ENCODE measurements around the gene MLH3.

The MLH3 gene

GRCh38 chr14:75063491-75064204, 12.4 kb upstream of the MLH3 start, which contains the start of gene ACYP1:
Gene ACYP1, minus strand, starts transcription at chr14:75064024. Its CDS starts 471 bp downstream, at chr14:75063553.
- H2BK5ac ChIP-seq (ENCODE audit: low read depth, low read length, poor library complexity): peak within 1 kb of the TSS; percentile 29
- peak within 1 kb of the TSS; percentile 71 for H3K9ac ChIP-seq (ENCODE audit: low read length)
- peak within 1 kb of the TSS; percentile 12 for H3K27ac ChIP-seq (ENCODE audit: low read depth, low read length)
- peak within 1 kb of the TSS; percentile 82 for H3K4me2 ChIP-seq (ENCODE audit: low read length)
- H4K91ac ChIP-seq (ENCODE audit: low read depth, low read length): no peak within 1 kb of the TSS
- H3K36me3 ChIP-seq (ENCODE audit: control insufficient read depth in 1 of 2, insufficient read depth in 2 of 2, low read length in 2 of 2): no peaks in the 10 kb centered on the region
- no peak within 1 kb of the TSS for H2BK12ac ChIP-seq (ENCODE audit: low read length)
- H2AK5ac ChIP-seq (ENCODE audit: low read length): no peak within 1 kb of the TSS
- WGBS (ENCODE audit: extremely low coverage, insufficient coverage, insufficient read length): no CpG with 5 or more reads among the region's 34 CpGs
- H3K79me2 ChIP-seq (ENCODE audit: control insufficient read depth, insufficient read depth, low read length, poor library complexity): peaks cover 2% of the 10 kb centered on the region
- H3K9me3 ChIP-seq (ENCODE audit: insufficient read depth, low read depth, low read length): no peaks in the 10 kb centered on the region
- H3K23ac ChIP-seq (ENCODE audit: low read length): no peak within 1 kb of the TSS
- H3K4me1 ChIP-seq (ENCODE audit: control insufficient read depth in 1 of 2, insufficient read depth in 2 of 2, low read length in 2 of 2): peaks cover 0 to 7% of the 10 kb centered on the region in 2 experiments
- H3K18ac ChIP-seq (ENCODE audit: low read length): peak within 1 kb of the TSS; percentile 42
- H3K4ac ChIP-seq (ENCODE audit: low read depth, low read length): no peak within 1 kb of the TSS
- H4K12ac ChIP-seq (ENCODE audit: low read depth, low read length): peak within 1 kb of the TSS; percentile 27
- H3K27me3 ChIP-seq (ENCODE audit: insufficient read depth, low read length): no peaks in the 10 kb centered on the region
- H4K8ac ChIP-seq (ENCODE audit: low read depth, low read length): peak within 1 kb of the TSS; percentile 73
- H3K4me3 ChIP-seq (ENCODE audit: low read depth, low read length): peak within 1 kb of the TSS; percentile 79
- peak within 1 kb of the TSS; percentile 65 for H2AFZ ChIP-seq (ENCODE audit: insufficient read depth, low read length, poor library complexity)
- H3K14ac ChIP-seq (ENCODE audit: low read length): peak within 1 kb of the TSS; percentile 29
- peak; percentile 87 to 92 for DNase-seq
- H3K79me1 ChIP-seq (ENCODE audit: low read length): peaks cover 6% of the 10 kb centered on the region
- no peak within 1 kb of the TSS for H2BK120ac ChIP-seq (ENCODE audit: insufficient read depth, low read length, poor library complexity)

GRCh38 chr14:75063013-75063412, 11.7 kb upstream of the MLH3 start:
- H3K27me3 ChIP-seq (ENCODE audit: insufficient read depth, low read length): no peaks in the 10 kb centered on the region
- H3K23ac ChIP-seq (ENCODE audit: low read length): no peak overlapping the region
- H3K4me3 ChIP-seq (ENCODE audit: low read depth, low read length): peak overlapping the region; percentile 79
- no peak overlapping the region for H3K4ac ChIP-seq (ENCODE audit: low read depth, low read length)
- H4K8ac ChIP-seq (ENCODE audit: low read depth, low read length): no peak overlapping the region
- H3K4me1 ChIP-seq (ENCODE audit: control insufficient read depth in 1 of 2, insufficient read depth in 2 of 2, low read length in 2 of 2): peaks cover 0 to 7% of the 10 kb centered on the region in 2 experiments
- H3K79me2 ChIP-seq (ENCODE audit: control insufficient read depth, insufficient read depth, low read length, poor library complexity): peaks cover 2% of the 10 kb centered on the region
- H3K18ac ChIP-seq (ENCODE audit: low read length): no peak overlapping the region
- peak overlapping the region; percentile 27 for H4K12ac ChIP-seq (ENCODE audit: low read depth, low read length)
- H2BK5ac ChIP-seq (ENCODE audit: low read depth, low read length, poor library complexity): no peak overlapping the region
- no peak overlapping the region for H3K9ac ChIP-seq (ENCODE audit: low read length)
- no peak overlapping the region for H2BK12ac ChIP-seq (ENCODE audit: low read length)
- no peak for DNase-seq
- peaks cover 6% of the 10 kb centered on the region for H3K79me1 ChIP-seq (ENCODE audit: low read length)
- H2AFZ ChIP-seq (ENCODE audit: insufficient read depth, low read length, poor library complexity): peak overlapping the region; percentile 23
- peak overlapping the region; percentile 82 for H3K4me2 ChIP-seq (ENCODE audit: low read length)
- H3K36me3 ChIP-seq (ENCODE audit: control insufficient read depth in 1 of 2, insufficient read depth in 2 of 2, low read length in 2 of 2): no peaks in the 10 kb centered on the region
- H2BK120ac ChIP-seq (ENCODE audit: insufficient read depth, low read length, poor library complexity): no peak overlapping the region
- no CpG with 5 or more reads among the region's 5 CpGs for WGBS (ENCODE audit: extremely low coverage, insufficient coverage, insufficient read length)
- H3K27ac ChIP-seq (ENCODE audit: low read depth, low read length): no peak overlapping the region
- no peak overlapping the region for H4K91ac ChIP-seq (ENCODE audit: low read depth, low read length)
- no peak overlapping the region for H2AK5ac ChIP-seq (ENCODE audit: low read length)
- H3K9me3 ChIP-seq (ENCODE audit: insufficient read depth, low read depth, low read length): no peaks in the 10 kb centered on the region
- no peak overlapping the region for H3K14ac ChIP-seq (ENCODE audit: low read length)

- Histone ChIP-seq H3K36me3 (ENCODE audit: control insufficient read depth in 1 of 2, insufficient read depth in 2 of 2, low read length in 2 of 2) (no peaks in the 10 kb centered on the region), H3K14ac (ENCODE audit: low read length) (no peak overlapping the region), H3K79me2 (ENCODE audit: control insufficient read depth, insufficient read depth, low read length, poor library complexity) (peaks cover 2% of the 10 kb centered on the region), H2BK120ac (ENCODE audit: insufficient read depth, low read length, poor library complexity) (no peak overlapping the region), H2BK5ac (ENCODE audit: low read depth, low read length, poor library complexity) (no peak overlapping the region), H3K79me1 (ENCODE audit: low read length) (peaks cover 6% of the 10 kb centered on the region), H3K27ac (ENCODE audit: low read depth, low read length) (no peak overlapping the region), H3K23ac (ENCODE audit: low read length) (no peak overlapping the region), H3K27me3 (ENCODE audit: insufficient read depth, low read length) (no peaks in the 10 kb centered on the region), H3K4ac (ENCODE audit: low read depth, low read length) (no peak overlapping the region), H3K4me3 (ENCODE audit: low read depth, low read length) (no peak overlapping the region), H3K4me2 (ENCODE audit: low read length) (no peak overlapping the region), H3K9me3 (ENCODE audit: insufficient read depth, low read depth, low read length) (no peaks in the 10 kb centered on the region), H2BK12ac (ENCODE audit: low read length) (no peak overlapping the region), H4K8ac (ENCODE audit: low read depth, low read length) (no peak overlapping the region), H3K18ac (ENCODE audit: low read length) (no peak overlapping the region), H4K12ac (ENCODE audit: low read depth, low read length) (no peak overlapping the region), H4K91ac (ENCODE audit: low read depth, low read length) (no peak overlapping the region), H2AK5ac (ENCODE audit: low read length) (no peak overlapping the region), H3K9ac (ENCODE audit: low read length) (no peak overlapping the region), H3K4me1 (ENCODE audit: control insufficient read depth in 1 of 2, insufficient read depth in 2 of 2, low read length in 2 of 2) (peaks cover 0 to 6% of the 10 kb centered on the region in 2 experiments), H2AFZ (ENCODE audit: insufficient read depth, low read length, poor library complexity) (no peak overlapping the region)
- DNase-seq: no peak
- WGBS (ENCODE audit: extremely low coverage, insufficient coverage, insufficient read length): no CpG with 5 or more reads among the region's 2 CpGs
These were observed 9.2 kb upstream of the MLH3 start for GRCh38 chr14:75060420-75060819.

GRCh38 chr14:75059642-75060041, 8.4 kb upstream of the MLH3 start:
- no peak overlapping the region for H2BK5ac ChIP-seq (ENCODE audit: low read depth, low read length, poor library complexity)
- no peak overlapping the region for H2BK120ac ChIP-seq (ENCODE audit: insufficient read depth, low read length, poor library complexity)
- H3K9me3 ChIP-seq (ENCODE audit: insufficient read depth, low read depth, low read length): no peaks in the 10 kb centered on the region
- peaks cover 2% of the 10 kb centered on the region for H3K79me2 ChIP-seq (ENCODE audit: control insufficient read depth, insufficient read depth, low read length, poor library complexity)
- H2BK12ac ChIP-seq (ENCODE audit: low read length): no peak overlapping the region
- H3K4me1 ChIP-seq (ENCODE audit: control insufficient read depth in 1 of 2, insufficient read depth in 2 of 2, low read length in 2 of 2): peaks cover 0 to 6% of the 10 kb centered on the region in 2 experiments
- no peak overlapping the region for H3K4me2 ChIP-seq (ENCODE audit: low read length)
- no peak overlapping the region for H4K12ac ChIP-seq (ENCODE audit: low read depth, low read length)
- H3K18ac ChIP-seq (ENCODE audit: low read length): no peak overlapping the region
- H3K23ac ChIP-seq (ENCODE audit: low read length): no peak overlapping the region
- no peaks in the 10 kb centered on the region for H3K27me3 ChIP-seq (ENCODE audit: insufficient read depth, low read length)
- DNase-seq: no peak
- no peak overlapping the region for H3K4ac ChIP-seq (ENCODE audit: low read depth, low read length)
- no CpG with 5 or more reads among the region's 2 CpGs for WGBS (ENCODE audit: extremely low coverage, insufficient coverage, insufficient read length)
- H4K8ac ChIP-seq (ENCODE audit: low read depth, low read length): no peak overlapping the region
- H4K91ac ChIP-seq (ENCODE audit: low read depth, low read length): no peak overlapping the region
- H3K14ac ChIP-seq (ENCODE audit: low read length): no peak overlapping the region
- no peak overlapping the region for H2AK5ac ChIP-seq (ENCODE audit: low read length)
- H3K36me3 ChIP-seq (ENCODE audit: control insufficient read depth in 1 of 2, insufficient read depth in 2 of 2, low read length in 2 of 2): no peaks in the 10 kb centered on the region
- H2AFZ ChIP-seq (ENCODE audit: insufficient read depth, low read length, poor library complexity): no peak overlapping the region
- no peak overlapping the region for H3K27ac ChIP-seq (ENCODE audit: low read depth, low read length)
- H3K4me3 ChIP-seq (ENCODE audit: low read depth, low read length): no peak overlapping the region
- H3K9ac ChIP-seq (ENCODE audit: low read length): no peak overlapping the region
- H3K79me1 ChIP-seq (ENCODE audit: low read length): peaks cover 6% of the 10 kb centered on the region
